Ovary (tissue), 9 donors: ENCODE data around the gene E2F2. TPM values are rescaled to one million over a fixed set of nuclear protein-coding genes. Genes with fewer than 3 reads are reported as not detected.
"Not testable (repeated sequence)": the region's sequence is repeated elsewhere in the genome, so short reads cannot be mapped to it uniquely, and the experiment has no call there.

Experiments
- DNase-seq, 5 donors: peaks; one replicate each; pipeline ENCODE4 v3.0.0-alpha.2; 2019 to 2020
- H3K27ac ChIP-seq, 2 donors: fragments of 200-600 bp; one replicate each; pipeline versions ENCODE4 v1.5.1 to v1.8.0; 2019 to 2022
- H3K27me3 ChIP-seq: fragments of 200-600 bp; one replicate; pipeline ENCODE4 v1.8.0; 2022
- H3K36me3 ChIP-seq: fragments of 200-600 bp; sonication (generic); one replicate; pipeline ENCODE4 v1.5.1; 2019
- H3K4me1 ChIP-seq: one replicate; pipeline ENCODE4 v1.8.1; 2013; ENCODE audit warnings: mild to moderate bottlenecking, moderate library complexity; ENCODE audit not compliant: insufficient read depth
- H3K4me3 ChIP-seq: fragments of 200-600 bp; sonication (generic); one replicate; pipeline ENCODE4 v1.5.1; 2017
- H3K9me3 ChIP-seq, 2 donors: fragments of 200-600 bp in 1 of 2; sonication (generic) in 1 of 2; one replicate each; pipeline versions ENCODE4 v1.5.1 to v1.8.1; 2013 to 2019; ENCODE audit warnings: mild to moderate bottlenecking in 1 of 2, moderate library complexity in 1 of 2
- CTCF ChIP-seq, 3 donors: fragments of 450-650 bp in 2 of 3; fragments of 200-600 bp in 1 of 3; IDR thresholded peaks; one replicate each; pipeline versions ENCODE4 v1.5.1 to v1.8.0; 2016 to 2022; ENCODE audit warnings: antibody characterized with exemption in 3 of 3, mild to moderate bottlenecking in 1 of 3
- EP300 ChIP-seq: sonication (generic); formaldehyde crosslinking; IDR thresholded peaks from one replicate; pipeline ENCODE4 v1.6.1; 2017; ENCODE audit warnings: antibody characterized with exemption
- POLR2A ChIP-seq: fragments of 450-650 bp; IDR thresholded peaks from one replicate; pipeline ENCODE4 v1.6.1; 2017; ENCODE audit warnings: antibody characterized with exemption, mild to moderate bottlenecking, moderate library complexity
- WGBS, 3 donors: extraction: QIAGEN DNeasy Blood & Tissue Kit in 1 of 3; methylation state at CpG; one replicate each; pipeline versions ENCODE4 v1.1.5 to v1.1.7; 2013 to 2017; 5-methylcytosine and 5-hydroxymethylcytosine counted together
- intact Hi-C, 4 donors: fragments of 100-400 bp; cut with DNase I; formaldehyde crosslinking; loops; one replicate each; pipeline versions ENCODE4 v1.11.0 to v1.15.1; 2022 to 2023
- polyA plus RNA-seq, 2 donors: library from polyadenylated mRNA; stranded (reverse); fragments of 200-250 nt in 1 of 2; fragments of 350-450 nt in 1 of 2; fragmentation: Illumina TruSeq in 1 of 2; extraction: RNeasy Lipid Tissue Mini Kit (QIAGEN cat#74804) in 1 of 2; gene quantifications; one replicate each; pipeline ENCODE4 v1.2.3, GENCODE V29; 2013 to 2014
- total RNA-seq, 7 donors: library from RNA; depleted of rRNA in 2 of 7; stranded (reverse); fragments of >200 nt in 2 of 7; fragmentation: NEBNext Ultra II Directional in 3 of 7; extraction: Animal tissue kit (Norgen Biotek cat#: 25700) in 3 of 7; gene quantifications; one replicate each; pipeline versions ENCODE4 v1.1.0 to v1.2.4, GENCODE V29; 2016 to 2023
- donor health status: DM: no; HTN: no; CAD: no; lungs with moderate emphysema.
- donor health status: DM: no; HTN: no; CAD: no.
- donor health status: Bipolar disorder and iron deficiency.
- donor health status: DM: yes; HTN: yes; CAD: no.
- donor health status: DM: no; HTN: no; CAD: no.
- donor health status: DM: yes; HTN: yes; CAD: no.

Gene E2F2
- total and polyA plus RNA-seq, 9 donors = under 0.01 to 1.1 (median 0.15) TPM; not detected in 2

GRCh38 chr1:23514111-23514679 is 16.8 kb downstream of the E2F2 start:
- Histone ChIP-seq H3K9me3 (no peaks in the 10 kb centered on the region), H3K27ac (no peak overlapping the region), H3K4me3 (no peak overlapping the region), H3K36me3 (no peaks in the 10 kb centered on the region), H3K27me3 (no peaks in the 10 kb centered on the region), H3K4me1 (no peaks in the 10 kb centered on the region)
- DNase-seq = no peak
- WGBS, 3 donors = 91 to 96% (median 94%) methylated on average over 3 of the region's 3 CpGs
- intact Hi-C loops = no loop called here
- TF ChIP-seq POLR2A (no peak), CTCF (IDR thresholded peaks at IDR 0.05) (no peak), EP300 (no peak)

- no peaks in the 10 kb centered on the region for H3K9me3 ChIP-seq
- no peak for DNase-seq
- intact Hi-C loops = no loop called here
- no peaks in the 10 kb centered on the region for H3K27me3 ChIP-seq
- no peak overlapping the region for H3K4me3 ChIP-seq
- WGBS, 3 donors = 92 to 95% (median 94%) methylated on average over 15 of the region's 15 CpGs
- TF ChIP-seq CTCF (IDR thresholded peaks at IDR 0.05) = no peak
- TF ChIP-seq EP300 = no peak
- TF ChIP-seq POLR2A = no peak
- H3K36me3 ChIP-seq = no peaks in the 10 kb centered on the region
- H3K27ac ChIP-seq = no peak overlapping the region
- no peaks in the 10 kb centered on the region for H3K4me1 ChIP-seq
Measured at GRCh38 chr1:23509896-23510295, 21.1 kb downstream of the E2F2 start.

DNA sequence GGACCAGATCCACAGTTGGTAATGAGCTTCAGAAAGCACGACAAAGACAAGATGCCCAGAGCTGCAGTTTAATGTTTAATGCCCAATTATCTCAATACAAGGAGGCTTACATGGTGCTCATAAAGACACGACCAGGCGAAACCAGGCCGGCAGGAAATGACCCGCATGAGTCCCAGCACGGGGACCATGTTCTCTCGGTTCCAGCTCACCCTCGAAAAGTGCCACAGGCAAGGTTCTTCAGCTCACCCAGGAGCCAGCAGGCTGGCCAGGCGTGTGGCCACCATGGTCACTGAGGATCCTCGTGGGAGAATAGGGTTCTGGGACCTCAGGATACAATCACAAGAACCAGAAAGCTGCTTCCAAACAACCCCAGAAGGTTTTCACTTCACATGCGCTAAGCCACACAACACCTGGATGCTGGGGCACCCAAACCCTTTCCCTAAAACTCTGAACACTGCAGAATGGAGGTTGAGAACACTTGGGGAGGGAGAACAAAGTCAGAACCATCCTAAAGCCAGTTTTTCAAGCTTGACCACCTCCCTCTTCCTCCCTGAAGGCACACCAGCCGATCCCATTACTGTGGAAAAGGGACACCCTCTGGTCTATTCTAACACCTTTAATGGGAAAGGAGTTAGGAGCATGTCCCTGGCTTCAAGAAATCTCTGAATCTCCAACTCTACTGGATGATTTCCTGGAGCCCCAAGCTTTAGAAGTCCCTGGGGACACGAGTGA is 24.5 kb downstream of the E2F2 start:
- intact Hi-C loops = no loop called here
- Histone ChIP-seq H3K27ac (no peak overlapping the region), H3K4me1 (no peaks in the 10 kb centered on the region), H3K36me3 (no peaks in the 10 kb centered on the region), H3K9me3 (no peaks in the 10 kb centered on the region), H3K27me3 (no peaks in the 10 kb centered on the region), H3K4me3 (no peak overlapping the region)
- 86 to 88% (median 87%) methylated on average over 13 of the region's 13 CpGs for WGBS, 3 donors
- no peak for DNase-seq
- TF ChIP-seq EP300 (no peak), CTCF (IDR thresholded peaks at IDR 0.05) (no peak), POLR2A (no peak)

GRCh38 chr1:23505851-23506250 is 25.2 kb downstream of the E2F2 start:
- H3K27me3 ChIP-seq = no peaks in the 10 kb centered on the region
- intact Hi-C loops = no loop called here
- TF ChIP-seq EP300 (no peak), POLR2A (no peak), CTCF (IDR thresholded peaks at IDR 0.05) (no peak)
- DNase-seq = no peak
- H3K36me3 ChIP-seq = no peaks in the 10 kb centered on the region
- H3K4me3 ChIP-seq = no peak overlapping the region
- no peaks in the 10 kb centered on the region for H3K9me3 ChIP-seq
- no peak overlapping the region for H3K27ac ChIP-seq
- WGBS, 3 donors = 96 to 97% (median 97%) methylated on average over 6 of the region's 6 CpGs
- no peaks in the 10 kb centered on the region for H3K4me1 ChIP-seq

DNA sequence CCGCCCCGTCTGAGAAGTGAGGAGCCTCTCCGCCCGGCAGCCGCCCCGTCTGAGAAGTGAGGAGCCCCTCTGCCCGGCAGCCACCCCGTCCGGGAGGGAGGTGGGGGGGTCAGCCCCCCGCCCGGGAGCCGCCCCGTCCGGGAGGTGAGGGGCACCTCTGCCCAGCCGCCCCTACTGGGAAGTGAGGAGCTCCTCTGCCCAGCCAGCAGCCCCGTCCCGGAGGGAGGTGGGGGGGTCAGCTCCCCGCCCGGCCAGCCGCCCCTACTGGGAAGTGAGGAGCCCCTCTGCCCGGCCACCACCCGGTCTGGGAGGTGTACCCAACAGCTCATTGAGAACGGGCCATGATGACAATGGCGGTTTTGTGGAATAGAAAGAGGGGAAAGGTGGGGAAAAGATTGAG is 26.9 kb downstream of the E2F2 start:
- WGBS, 3 donors = 75 to 82% (median 80%) methylated on average over 3 to 24 of the region's 24 CpGs
- H3K4me3 ChIP-seq, H3K27ac ChIP-seq, H3K9me3 ChIP-seq, intact Hi-C loops, H3K36me3 ChIP-seq, H3K27me3 ChIP-seq, DNase-seq, H3K4me1 ChIP-seq: not testable (repeated sequence)
